Coronary artery (tissue), 2 donors: ENCODE measurements around the gene ASIC4.

Experiments used
- DNase-seq: peaks from one replicate; pipeline ENCODE4 v3.0.0-alpha.2; 2017; ENCODE audit warnings: low spot score
- H3K27ac ChIP-seq, 2 donors: fragments of 200-600 bp; sonication (generic); one replicate each; pipeline ENCODE4 v1.5.1; 2016 to 2019
- H3K4me3 ChIP-seq: fragments of 200-600 bp; sonication (generic); 2 replicates; pipeline ENCODE4 v1.5.1; 2016; ENCODE audit warnings: mild to moderate bottlenecking, moderate library complexity
- TF ChIP-seq, protein P1 (sequence below): fragments of 200-600 bp; sonication (generic); IDR thresholded peaks from one replicate; pipeline ENCODE4 v1.5.1; 2019; ENCODE audit warnings: antibody characterized with exemption

Gene ASIC4

GRCh38 chr2:219542931-219543595 is 28.8 kb downstream of the ASIC4 start:
- no peak for DNase-seq
- Histone ChIP-seq H3K4me3 (peak overlapping the region; percentile 94), H3K27ac (peak overlapping the region; percentile 81 to 97)
- TF ChIP-seq, protein P1, sequence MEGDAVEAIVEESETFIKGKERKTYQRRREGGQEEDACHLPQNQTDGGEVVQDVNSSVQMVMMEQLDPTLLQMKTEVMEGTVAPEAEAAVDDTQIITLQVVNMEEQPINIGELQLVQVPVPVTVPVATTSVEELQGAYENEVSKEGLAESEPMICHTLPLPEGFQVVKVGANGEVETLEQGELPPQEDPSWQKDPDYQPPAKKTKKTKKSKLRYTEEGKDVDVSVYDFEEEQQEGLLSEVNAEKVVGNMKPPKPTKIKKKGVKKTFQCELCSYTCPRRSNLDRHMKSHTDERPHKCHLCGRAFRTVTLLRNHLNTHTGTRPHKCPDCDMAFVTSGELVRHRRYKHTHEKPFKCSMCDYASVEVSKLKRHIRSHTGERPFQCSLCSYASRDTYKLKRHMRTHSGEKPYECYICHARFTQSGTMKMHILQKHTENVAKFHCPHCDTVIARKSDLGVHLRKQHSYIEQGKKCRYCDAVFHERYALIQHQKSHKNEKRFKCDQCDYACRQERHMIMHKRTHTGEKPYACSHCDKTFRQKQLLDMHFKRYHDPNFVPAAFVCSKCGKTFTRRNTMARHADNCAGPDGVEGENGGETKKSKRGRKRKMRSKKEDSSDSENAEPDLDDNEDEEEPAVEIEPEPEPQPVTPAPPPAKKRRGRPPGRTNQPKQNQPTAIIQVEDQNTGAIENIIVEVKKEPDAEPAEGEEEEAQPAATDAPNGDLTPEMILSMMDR: no peak

DNA sequence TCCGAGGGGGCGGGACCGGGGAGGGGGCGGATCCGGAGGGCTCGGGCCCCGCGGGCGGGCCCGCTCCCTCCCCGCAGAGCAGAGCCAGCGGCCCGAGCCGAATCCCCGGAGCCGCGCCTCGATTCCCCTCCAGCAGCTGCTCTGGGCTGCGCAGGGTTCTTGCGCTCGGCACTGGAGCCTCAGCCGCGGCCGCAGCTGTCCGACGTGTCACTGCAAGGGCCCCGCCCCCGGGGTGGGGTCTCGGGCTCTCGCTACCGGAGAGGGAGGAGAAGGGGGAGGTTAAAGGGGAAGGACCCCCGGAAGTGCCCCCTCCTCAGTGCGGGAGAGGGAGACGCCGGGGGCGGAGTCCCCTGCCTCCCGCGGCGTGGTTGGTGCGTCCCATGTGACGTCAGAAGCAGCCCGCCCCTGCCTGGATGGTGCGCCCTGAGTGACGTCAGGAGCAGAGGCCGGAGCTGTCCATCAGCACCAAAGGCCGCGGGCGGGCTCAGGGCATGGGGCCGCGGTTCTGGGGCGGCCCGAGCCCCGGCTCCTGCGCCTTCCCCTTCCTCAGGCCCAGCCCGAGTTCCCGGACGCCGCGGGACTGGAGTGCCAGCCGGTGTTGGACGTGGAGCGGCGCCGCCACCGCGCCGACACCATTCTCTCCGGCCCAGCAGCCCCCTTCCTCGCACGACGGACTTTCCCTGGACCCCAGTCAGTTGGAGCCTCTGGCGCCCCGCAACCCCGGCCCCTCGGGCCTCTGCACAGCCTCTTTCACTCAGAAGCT is 29.5 kb downstream of the ASIC4 start, which contains the start of the genes CHPF and TMEM198:
Gene CHPF, minus strand, starts transcription at position 214 of the 763 bp plus-strand sequence. CDS start 271 bp downstream, outside the sequence.
Gene TMEM198, plus strand, starts transcription at position 433 of the 763 bp plus-strand sequence. CDS start 700 bp downstream, outside the sequence.
- peak; percentile 99 for DNase-seq
- Histone ChIP-seq H3K4me3 (peak within 1 kb of the TSS; percentile 94), H3K27ac (peak within 1 kb of the TSS; percentile 81 to 97)
- TF ChIP-seq, protein P1: no peak

DNA sequence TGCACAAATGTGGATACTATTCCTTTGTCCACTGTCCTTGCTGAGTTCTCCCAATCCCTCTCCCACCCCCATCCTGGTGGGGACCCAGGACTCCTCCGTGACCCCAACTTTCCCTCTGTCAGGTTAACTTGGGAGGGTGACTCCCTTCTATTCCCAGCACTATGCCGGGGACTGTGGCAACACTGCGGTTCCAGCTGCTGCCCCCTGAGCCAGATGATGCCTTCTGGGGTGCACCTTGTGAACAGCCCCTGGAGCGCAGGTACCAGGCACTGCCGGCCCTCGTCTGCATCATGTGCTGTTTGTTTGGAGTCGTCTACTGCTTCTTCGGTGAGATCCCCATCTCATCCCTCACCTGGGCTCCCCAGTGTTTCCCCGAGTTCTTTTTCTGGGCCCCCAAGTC is 30.3 kb downstream of the ASIC4 start:
- DNase-seq: no peak
- Histone ChIP-seq H3K27ac (peak overlapping the region; percentile 81 to 97), H3K4me3 (peak overlapping the region; percentile 94)
- TF ChIP-seq, protein P1: no peak

GRCh38 chr2:219545295-219545942 is 31.1 kb downstream of the ASIC4 start:
- Histone ChIP-seq H3K27ac (no peak overlapping the region), H3K4me3 (no peak overlapping the region)
- TF ChIP-seq, protein P1: no peak
- DNase-seq: no peak

DNA sequence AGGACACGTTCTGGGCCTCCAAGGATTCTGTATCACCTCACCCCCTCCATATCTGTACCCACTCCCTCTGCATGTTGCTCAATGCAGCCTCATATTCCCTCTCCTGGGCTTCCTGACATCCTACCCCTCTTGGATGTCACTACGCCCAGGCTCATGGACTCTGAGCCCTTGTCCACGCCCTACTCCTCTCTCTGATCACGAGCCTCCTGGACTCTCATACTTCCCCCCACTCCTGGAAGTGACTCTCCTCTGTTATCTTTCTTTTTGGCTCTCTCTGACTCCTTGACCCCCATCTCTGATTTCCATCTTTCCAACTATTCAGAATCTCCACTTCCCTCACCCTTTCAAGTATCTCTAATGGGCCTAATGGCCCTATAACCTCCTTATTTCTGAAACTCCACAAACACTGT is 31.7 kb downstream of the ASIC4 start:
- TF ChIP-seq, protein P1: no peak
- Histone ChIP-seq H3K27ac (no peak overlapping the region), H3K4me3 (no peak overlapping the region)
- DNase-seq: no peak

- no peak for DNase-seq
- H3K4me3 ChIP-seq: no peak overlapping the region
- no peak overlapping the region for H3K27ac ChIP-seq
- TF ChIP-seq, protein P1: no peak
Measured at GRCh38 chr2:219547621-219548020, 33.3 kb downstream of the ASIC4 start.
